DOHH2 (cell line): ENCODE results near the gene ARRB1.

Experiments
- EZH2phosphoT487 ChIP-seq: fragments of 200-600 bp; sonication (generic); IDR thresholded peaks from 2 replicates; pipeline ENCODE4 v1.6.1; 2017; ENCODE audit warnings: borderline replicate concordance, mild to moderate bottlenecking, antibody characterized with exemption, low read length, moderate library complexity, mixed read lengths
- TF ChIP-seq, protein P1 (sequence below): fragments of 200-600 bp; sonication (generic); IDR thresholded peaks from one replicate; pipeline ENCODE4 v1.5.1; 2014; ENCODE audit warnings: antibody characterized with exemption, mild to moderate bottlenecking, low read depth, low read length; ENCODE audit not compliant: poor library complexity, severe bottlenecking

DNA sequence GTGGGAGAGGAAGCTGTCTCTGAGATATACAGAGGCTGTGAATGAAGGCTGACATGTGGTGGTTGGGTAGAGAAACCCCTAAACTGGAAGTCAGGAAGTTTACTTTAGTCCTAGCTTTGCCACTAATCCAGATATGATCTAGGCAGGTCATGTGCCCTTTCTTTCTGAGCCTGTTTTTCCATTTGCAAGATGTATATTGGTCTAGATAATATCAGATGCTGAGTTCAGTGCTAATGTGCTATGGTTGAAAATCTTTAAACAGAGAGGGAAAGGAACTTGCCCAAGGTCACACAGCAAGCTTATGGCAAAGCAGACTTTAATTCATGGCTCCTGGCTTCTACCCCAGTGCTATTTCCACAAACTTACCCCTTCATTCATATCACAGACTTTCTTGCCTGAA is 136.6 kb downstream of the ARRB1 start:
- TF ChIP-seq, protein P1, sequence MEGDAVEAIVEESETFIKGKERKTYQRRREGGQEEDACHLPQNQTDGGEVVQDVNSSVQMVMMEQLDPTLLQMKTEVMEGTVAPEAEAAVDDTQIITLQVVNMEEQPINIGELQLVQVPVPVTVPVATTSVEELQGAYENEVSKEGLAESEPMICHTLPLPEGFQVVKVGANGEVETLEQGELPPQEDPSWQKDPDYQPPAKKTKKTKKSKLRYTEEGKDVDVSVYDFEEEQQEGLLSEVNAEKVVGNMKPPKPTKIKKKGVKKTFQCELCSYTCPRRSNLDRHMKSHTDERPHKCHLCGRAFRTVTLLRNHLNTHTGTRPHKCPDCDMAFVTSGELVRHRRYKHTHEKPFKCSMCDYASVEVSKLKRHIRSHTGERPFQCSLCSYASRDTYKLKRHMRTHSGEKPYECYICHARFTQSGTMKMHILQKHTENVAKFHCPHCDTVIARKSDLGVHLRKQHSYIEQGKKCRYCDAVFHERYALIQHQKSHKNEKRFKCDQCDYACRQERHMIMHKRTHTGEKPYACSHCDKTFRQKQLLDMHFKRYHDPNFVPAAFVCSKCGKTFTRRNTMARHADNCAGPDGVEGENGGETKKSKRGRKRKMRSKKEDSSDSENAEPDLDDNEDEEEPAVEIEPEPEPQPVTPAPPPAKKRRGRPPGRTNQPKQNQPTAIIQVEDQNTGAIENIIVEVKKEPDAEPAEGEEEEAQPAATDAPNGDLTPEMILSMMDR = no peak
- no peak for TF ChIP-seq EZH2phosphoT487
